ENCODE measurements around the gene COPS7A. TPM values are rescaled to one million over a fixed set of nuclear protein-coding genes. Genes with fewer than 3 reads are reported as not detected.

The COPS7A gene
- total RNA-seq, 4 donors from 2014 or later: 38.4 to 72.6 (median 51.8) TPM

GRCh38 chr12:6695313-6696045, 28.4 kb upstream of the COPS7A start:
- H3K27me3 ChIP-seq: peaks cover 0 to 13% of the 10 kb centered on the region in 2 donors
- no peak for TF ChIP-seq POLR2A (IDR thresholded peaks at IDR 0.05)
- TF ChIP-seq CTCF (IDR thresholded peaks at IDR 0.05): no peak
- no peaks in the 10 kb centered on the region for H3K9me3 ChIP-seq
- H3K36me3 ChIP-seq: no peaks in the 10 kb centered on the region
- H3K4me3 ChIP-seq: no peak overlapping the region
- DNase-seq: no peak
- no peak overlapping the region for H3K27ac ChIP-seq
- peaks cover 0 to 17% (median 9%) of the 10 kb centered on the region in 4 donors for H3K4me1 ChIP-seq

GRCh38 chr12:6696690-6697583, 26.9 kb upstream of the COPS7A start:
- Histone ChIP-seq H3K4me3 (no peak overlapping the region), H3K27me3 (peaks cover 0 to 24% of the 10 kb centered on the region in 2 donors), H3K36me3 (no peaks in the 10 kb centered on the region), H3K27ac (no peak overlapping the region), H3K9me3 (no peaks in the 10 kb centered on the region), H3K4me1 (peaks cover 0 to 20% (median 17%) of the 10 kb centered on the region in 4 donors)
- TF ChIP-seq POLR2A (IDR thresholded peaks at IDR 0.05) (no peak), CTCF (IDR thresholded peaks at IDR 0.05) (no peak)
- DNase-seq: peak in 1 of 3 donors; percentile 58

- Histone ChIP-seq H3K4me3 (no peak overlapping the region), H3K9me3 (no peaks in the 10 kb centered on the region), H3K27me3 (peaks cover 0 to 24% of the 10 kb centered on the region in 2 donors), H3K27ac (no peak overlapping the region), H3K36me3 (no peaks in the 10 kb centered on the region), H3K4me1 (peaks cover 0 to 20% (median 17%) of the 10 kb centered on the region in 4 donors)
- peak in 1 of 3 donors; percentile 61 for DNase-seq
- TF ChIP-seq POLR2A (IDR thresholded peaks at IDR 0.05) (no peak), CTCF (IDR thresholded peaks at IDR 0.05) (peak in 5 of 6 experiments; percentile 11 to 58 (median 51))
Measured at GRCh38 chr12:6697584-6698351, 26.1 kb upstream of the COPS7A start.

- DNase-seq: no peak
- Histone ChIP-seq H3K9me3 (no peaks in the 10 kb centered on the region), H3K4me3 (no peak overlapping the region), H3K27me3 (peaks cover 0 to 24% of the 10 kb centered on the region in 2 donors), H3K27ac (no peak overlapping the region), H3K4me1 (peaks cover 0 to 20% (median 17%) of the 10 kb centered on the region in 4 donors), H3K36me3 (no peaks in the 10 kb centered on the region)
- TF ChIP-seq CTCF (IDR thresholded peaks at IDR 0.05) (no peak), POLR2A (IDR thresholded peaks at IDR 0.05) (no peak)
Measured at GRCh38 chr12:6698352-6699046, 25.3 kb upstream of the COPS7A start.
